A549 (cell line): ENCODE data around the gene LGMN. TPM values are rescaled to one million over a fixed set of nuclear protein-coding genes. Genes with fewer than 3 reads are reported as not detected.

ENCODE experiments used
- ATAC-seq, 2 experiments: fragments of 200-7000 bp in 1 of 2; fragments of >200 bp in 1 of 2; cut with Nextera tagmentation in 1 of 2; cut with Tn5 transposase in 1 of 2; 3 replicates each; pipeline versions ENCODE4 v1.8.0 to v1.9.1; 2018 to 2020; ENCODE audit warnings: mild to moderate bottlenecking in 1 of 2, moderate library complexity in 1 of 2
- CTCF ChIA-PET: fragments of 300-600 bp; sonication (Branson Sonifier 250); formaldehyde crosslinking; extraction: SDS; loops from one replicate; lab custom pipeline; 2021; ENCODE audit warnings: antibody characterized with exemption, inconsistent platforms; lab: Yijun Ruan, JAX
- POLR2A ChIA-PET: fragments of 350-600 bp; formaldehyde crosslinking; extraction: SDS; loops from one replicate; lab custom pipeline; 2021; ENCODE audit warnings: antibody characterized with exemption, inconsistent platforms; lab: Yijun Ruan, JAX
- DNase-seq, 2 experiments: peaks; one replicate each; pipeline versions ENCODE4 v3.0.0 to v3.0.0-alpha.2; 2011 to 2016; ENCODE audit warnings: low read depth in 1 of 2, low spot score in 1 of 2
- FAIRE-seq: peaks from 2 replicates; lab custom pipeline; 2011; peaks lifted over from hg19 to GRCh38; lab: Jason Lieb, UNC
- H3K27ac ChIP-seq, 2 experiments: fragments of >200 bp; sonication (Bioruptor Twin); formaldehyde crosslinking; 3 replicates each; pipeline ENCODE4 v1.5.1; 2016 to 2017
- H3K4me1 ChIP-seq: fragments of >200 bp; sonication (Bioruptor Twin); formaldehyde crosslinking; 3 replicates; pipeline ENCODE4 v1.6.1; 2016
- H3K4me2 ChIP-seq: fragments of >200 bp; sonication (Bioruptor Twin); formaldehyde crosslinking; 3 replicates; pipeline ENCODE4 v1.6.1; 2016
- H3K4me3 ChIP-seq: fragments of >200 bp; sonication (Bioruptor Twin); formaldehyde crosslinking; 3 replicates; pipeline ENCODE4 v1.5.1; 2016
- H3K9me3 ChIP-seq: fragments of >200 bp; sonication (Bioruptor Twin); formaldehyde crosslinking; 3 replicates; pipeline ENCODE4 v1.6.1; 2016
- CBX8 ChIP-seq: fragments of 200-600 bp; sonication (generic); IDR thresholded peaks from 2 replicates; pipeline ENCODE4 v1.6.1; 2016
- CEBPB ChIP-seq, 2 experiments: fragments of >200 bp in 1 of 2; sonication (Bioruptor Twin) in 1 of 2; formaldehyde crosslinking in 1 of 2; IDR thresholded peaks; 2 replicates each; pipeline ENCODE4 v1.6.1; 2012 to 2016
- FOSB ChIP-seq: fragments of 250-450 bp; sonication (Bioruptor Pico); IDR thresholded peaks from 2 replicates; pipeline ENCODE4 v1.5.0; 2020; ENCODE audit warnings: mild to moderate bottlenecking, moderate library complexity
- HDAC2 ChIP-seq: fragments of 200-600 bp; sonication (generic); IDR thresholded peaks from 2 replicates; pipeline ENCODE4 v1.6.1; 2016
- HOXB13 ChIP-seq: fragments of 250-450 bp; sonication (Bioruptor Pico); IDR thresholded peaks from 2 replicates; pipeline ENCODE4 v1.5.0; 2020; ENCODE audit warnings: low read depth, mild to moderate bottlenecking, moderate library complexity
- JUN ChIP-seq, 2 experiments: fragments of >200 bp; sonication (Bioruptor Twin); formaldehyde crosslinking; IDR thresholded peaks; 2 replicates in 1 of 2; 3 replicates in 1 of 2; pipeline ENCODE4 v1.6.1; 2016 to 2017
- JUNB ChIP-seq: fragments of >200 bp; sonication (Bioruptor Twin); formaldehyde crosslinking; IDR thresholded peaks from 2 replicates; pipeline ENCODE4 v1.6.1; 2016
- KDM1A ChIP-seq: fragments of 200-600 bp; sonication (generic); IDR thresholded peaks from 2 replicates; pipeline ENCODE4 v1.6.1; 2016; ENCODE audit warnings: low read depth, mild to moderate bottlenecking
- NFE2L2 ChIP-seq: fragments of 150-350 bp; conservative IDR thresholded peaks from 2 replicates; pipeline ENCODE4 v1.6.1; 2014; ENCODE audit warnings: low read length
- NR3C1 ChIP-seq: fragments of >200 bp; sonication (Bioruptor Twin); formaldehyde crosslinking; IDR thresholded peaks from 3 replicates; pipeline ENCODE4 v1.6.1; 2017
- POLR2AphosphoS2 ChIP-seq: conservative IDR thresholded peaks from 2 replicates; pipeline ENCODE4 v1.6.1; 2012; ENCODE audit warnings: low read length, improper control_type of control experiment, inconsistent platforms
- RFX5 ChIP-seq: fragments of 450-650 bp; IDR thresholded peaks from 2 replicates; pipeline ENCODE4 v1.7.1; 2014; ENCODE audit warnings: antibody characterized with exemption, mild to moderate bottlenecking, moderate library complexity
- SMC3 ChIP-seq: fragments of >200 bp; sonication (Bioruptor Twin); formaldehyde crosslinking; IDR thresholded peaks from 3 replicates; pipeline ENCODE4 v1.6.1; 2018; ENCODE audit warnings: inconsistent platforms
- ZFP36 ChIP-seq: fragments of 450-650 bp; IDR thresholded peaks from 2 replicates; pipeline ENCODE4 v1.6.1; 2014; ENCODE audit warnings: borderline replicate concordance; ENCODE audit not compliant: partially characterized antibody
- ZNF302 ChIP-seq: fragments of 250-450 bp; sonication (Bioruptor Pico); IDR thresholded peaks from 2 replicates; pipeline ENCODE4 v1.9.0; 2021; ENCODE audit warnings: inconsistent platforms, mild to moderate bottlenecking, moderate library complexity
- ZSCAN20 ChIP-seq: fragments of 250-450 bp; sonication (Bioruptor Pico); IDR thresholded peaks from 2 replicates; pipeline ENCODE4 v1.8.0; 2022; ENCODE audit warnings: mild to moderate bottlenecking, moderate library complexity
- WGBS: methylation state at CpG from one replicate; pipeline ENCODE4 v1.1.6; 2017; ENCODE audit errors: missing lambda C conversion rate; 5-methylcytosine and 5-hydroxymethylcytosine counted together
- polyA plus RNA-seq, 4 experiments: library from polyadenylated mRNA; depleted of rRNA in 3 of 4; stranded (reverse); fragments of >200 nt; fragmentation: RNase III in 1 of 4; extraction: RNeasy Plus Mini Kit Qiagen cat#74134 plus additional on column Dnase treatment in 1 of 4; gene quantifications; 2 replicates in 3 of 4; 3 replicates in 1 of 4; pipeline ENCODE4 v1.2.3, GENCODE V29; 2011 to 2017
- TF ChIP-seq, protein P1 (sequence below): fragments of 250-450 bp; sonication (Bioruptor Pico); IDR thresholded peaks from 2 replicates; pipeline ENCODE4 v1.5.0; 2021; ENCODE audit warnings: mild to moderate bottlenecking, moderate library complexity, borderline replicate concordance
- TF ChIP-seq, protein P2 (sequence below): fragments of 250-450 bp; sonication (Bioruptor Pico); IDR thresholded peaks from 2 replicates; pipeline ENCODE4 v1.5.0; 2020; ENCODE audit warnings: low read depth, mild to moderate bottlenecking, moderate library complexity
- TF ChIP-seq, protein P3 (sequence below): fragments of 200-600 bp; sonication (generic); IDR thresholded peaks from 2 replicates; pipeline ENCODE4 v1.6.1; 2016; ENCODE audit warnings: antibody characterized with exemption, mild to moderate bottlenecking, moderate library complexity
- TF ChIP-seq, protein P4 (sequence below): IDR thresholded peaks from 2 replicates; pipeline ENCODE4 v1.6.1; 2012
- TF ChIP-seq, protein P5 (sequence below): fragments of 150-350 bp; IDR thresholded peaks from 2 replicates; pipeline ENCODE4 v1.6.1; 2014; ENCODE audit warnings: low read depth, mild to moderate bottlenecking, low read length
- TF ChIP-seq, protein P6 (sequence below): IDR thresholded peaks from 2 replicates; pipeline ENCODE4 v1.6.1; 2012; ENCODE audit warnings: low read depth, borderline replicate concordance

LGMN gene
- polyA plus RNA-seq, 2 of the 4 experiments (the other 2 are of a cell fraction), result 70.4 to 106 TPM

DNA sequence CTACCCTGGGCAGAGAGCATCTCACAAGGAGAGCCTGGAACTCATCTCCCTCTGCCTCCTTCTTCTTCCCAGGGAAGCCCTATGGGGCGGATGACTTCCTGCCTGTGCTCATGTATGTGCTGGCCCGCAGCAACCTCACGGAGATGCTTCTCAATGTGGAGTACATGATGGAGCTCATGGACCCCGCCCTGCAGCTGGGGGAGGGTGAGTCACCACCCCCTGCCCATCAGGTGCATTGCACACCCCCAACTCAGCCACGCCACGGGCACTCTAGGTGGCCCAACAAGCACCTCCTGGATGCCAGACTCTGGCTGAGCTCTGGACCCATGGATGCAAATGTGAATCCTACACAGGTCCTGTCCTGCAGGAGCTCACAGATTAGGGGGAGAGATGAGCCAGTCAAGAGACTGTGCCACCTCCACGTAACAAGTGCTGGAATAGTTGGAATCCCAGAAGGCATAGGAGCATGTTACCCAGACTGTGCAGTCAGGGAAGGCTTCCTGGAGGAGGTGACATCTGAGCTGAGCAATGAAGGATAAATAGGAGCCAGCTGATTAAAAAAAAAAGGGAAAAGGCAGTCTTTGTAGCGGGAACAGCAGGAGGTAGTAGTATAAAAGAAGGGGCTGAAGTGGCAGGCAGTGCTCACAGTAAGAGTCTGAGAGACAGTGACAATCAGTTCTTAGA is 71.9 kb downstream of the LGMN start:
- peak; percentile 82 for TF ChIP-seq ZFP36
- no peak for TF ChIP-seq HOXB13
- ChIA-PET CTCF (interaction anchor here (0.6 to 2.2 kb wide), 4 partner anchors 10 to 52 kb away, joined by 3 to 8 read pairs (median 5); no protein-coding TSS in a partner anchor), POLR2A (no interaction called here)
- H3K9me3 ChIP-seq, result no peaks in the 10 kb centered on the region
- H3K4me3 ChIP-seq, result no peak overlapping the region
- no peaks in the 10 kb centered on the region for H3K4me1 ChIP-seq
- ATAC-seq, result no peak
- 91% methylated on average over 5 of the region's 8 CpGs for WGBS
- H3K27ac ChIP-seq, result no peak overlapping the region
- no peak for DNase-seq
- FAIRE-seq, result no peak
- no peak overlapping the region for H3K4me2 ChIP-seq

DNA sequence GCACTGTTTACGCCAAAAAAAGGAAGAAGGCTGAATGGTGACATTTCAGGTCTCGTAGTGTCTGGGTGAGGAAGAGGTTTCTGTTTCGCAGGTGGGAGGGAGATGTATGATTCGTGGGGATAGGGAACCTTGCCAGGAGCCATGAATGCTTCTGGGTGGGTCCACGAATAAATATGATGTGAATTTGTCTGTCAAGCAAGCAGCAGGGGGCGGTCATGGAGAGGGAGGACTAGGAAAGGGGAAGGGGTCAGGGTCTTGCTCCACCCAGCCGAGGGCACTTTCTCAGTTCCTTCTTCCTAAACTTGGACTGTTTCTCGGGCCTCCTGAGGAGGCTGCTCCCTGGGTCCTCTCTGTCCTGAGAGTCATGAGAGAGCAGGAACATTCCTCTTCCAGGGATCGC is 72.5 kb downstream of the LGMN start:
- ATAC-seq, result no peak
- no peaks in the 10 kb centered on the region for H3K4me1 ChIP-seq
- no peaks in the 10 kb centered on the region for H3K9me3 ChIP-seq
- TF ChIP-seq ZSCAN20 (CRISPR knock-in tag) (no peak), POLR2AphosphoS2 (no peak), KDM1A (no peak), NR3C1 (no peak), ZNF302 (no peak), CEBPB (IDR thresholded peaks at IDR 0.05) (no peak), NFE2L2 (no peak)
- TF ChIP-seq, protein P1, sequence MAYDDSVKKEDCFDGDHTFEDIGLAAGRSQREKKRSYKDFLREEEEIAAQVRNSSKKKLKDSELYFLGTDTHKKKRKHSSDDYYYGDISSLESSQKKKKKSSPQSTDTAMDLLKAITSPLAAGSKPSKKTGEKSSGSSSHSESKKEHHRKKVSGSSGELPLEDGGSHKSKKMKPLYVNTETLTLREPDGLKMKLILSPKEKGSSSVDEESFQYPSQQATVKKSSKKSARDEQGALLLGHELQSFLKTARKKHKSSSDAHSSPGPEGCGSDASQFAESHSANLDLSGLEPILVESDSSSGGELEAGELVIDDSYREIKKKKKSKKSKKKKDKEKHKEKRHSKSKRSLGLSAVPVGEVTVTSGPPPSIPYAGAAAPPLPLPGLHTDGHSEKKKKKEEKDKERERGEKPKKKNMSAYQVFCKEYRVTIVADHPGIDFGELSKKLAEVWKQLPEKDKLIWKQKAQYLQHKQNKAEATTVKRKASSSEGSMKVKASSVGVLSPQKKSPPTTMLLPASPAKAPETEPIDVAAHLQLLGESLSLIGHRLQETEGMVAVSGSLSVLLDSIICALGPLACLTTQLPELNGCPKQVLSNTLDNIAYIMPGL, result no peak
- TF ChIP-seq, protein P2, sequence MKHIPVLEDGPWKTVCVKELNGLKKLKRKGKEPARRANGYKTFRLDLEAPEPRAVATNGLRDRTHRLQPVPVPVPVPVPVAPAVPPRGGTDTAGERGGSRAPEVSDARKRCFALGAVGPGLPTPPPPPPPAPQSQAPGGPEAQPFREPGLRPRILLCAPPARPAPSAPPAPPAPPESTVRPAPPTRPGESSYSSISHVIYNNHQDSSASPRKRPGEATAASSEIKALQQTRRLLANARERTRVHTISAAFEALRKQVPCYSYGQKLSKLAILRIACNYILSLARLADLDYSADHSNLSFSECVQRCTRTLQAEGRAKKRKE, result no peak
- TF ChIP-seq, protein P3, sequence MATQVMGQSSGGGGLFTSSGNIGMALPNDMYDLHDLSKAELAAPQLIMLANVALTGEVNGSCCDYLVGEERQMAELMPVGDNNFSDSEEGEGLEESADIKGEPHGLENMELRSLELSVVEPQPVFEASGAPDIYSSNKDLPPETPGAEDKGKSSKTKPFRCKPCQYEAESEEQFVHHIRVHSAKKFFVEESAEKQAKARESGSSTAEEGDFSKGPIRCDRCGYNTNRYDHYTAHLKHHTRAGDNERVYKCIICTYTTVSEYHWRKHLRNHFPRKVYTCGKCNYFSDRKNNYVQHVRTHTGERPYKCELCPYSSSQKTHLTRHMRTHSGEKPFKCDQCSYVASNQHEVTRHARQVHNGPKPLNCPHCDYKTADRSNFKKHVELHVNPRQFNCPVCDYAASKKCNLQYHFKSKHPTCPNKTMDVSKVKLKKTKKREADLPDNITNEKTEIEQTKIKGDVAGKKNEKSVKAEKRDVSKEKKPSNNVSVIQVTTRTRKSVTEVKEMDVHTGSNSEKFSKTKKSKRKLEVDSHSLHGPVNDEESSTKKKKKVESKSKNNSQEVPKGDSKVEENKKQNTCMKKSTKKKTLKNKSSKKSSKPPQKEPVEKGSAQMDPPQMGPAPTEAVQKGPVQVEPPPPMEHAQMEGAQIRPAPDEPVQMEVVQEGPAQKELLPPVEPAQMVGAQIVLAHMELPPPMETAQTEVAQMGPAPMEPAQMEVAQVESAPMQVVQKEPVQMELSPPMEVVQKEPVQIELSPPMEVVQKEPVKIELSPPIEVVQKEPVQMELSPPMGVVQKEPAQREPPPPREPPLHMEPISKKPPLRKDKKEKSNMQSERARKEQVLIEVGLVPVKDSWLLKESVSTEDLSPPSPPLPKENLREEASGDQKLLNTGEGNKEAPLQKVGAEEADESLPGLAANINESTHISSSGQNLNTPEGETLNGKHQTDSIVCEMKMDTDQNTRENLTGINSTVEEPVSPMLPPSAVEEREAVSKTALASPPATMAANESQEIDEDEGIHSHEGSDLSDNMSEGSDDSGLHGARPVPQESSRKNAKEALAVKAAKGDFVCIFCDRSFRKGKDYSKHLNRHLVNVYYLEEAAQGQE, result no peak
- no peak overlapping the region for H3K27ac ChIP-seq
- DNase-seq, result no peak
- WGBS, result 65% methylated on average over 9 of the region's 9 CpGs
- no peak for FAIRE-seq
- no peak overlapping the region for H3K4me3 ChIP-seq
- POLR2A ChIA-PET, result no interaction called here
- H3K4me2 ChIP-seq, result no peak overlapping the region
- CTCF ChIA-PET, result interaction anchor here (1.4 to 2.2 kb wide), 3 partner anchors 11 to 68 kb away, joined by 4 to 8 read pairs (median 5); no protein-coding TSS in a partner anchor

DNA sequence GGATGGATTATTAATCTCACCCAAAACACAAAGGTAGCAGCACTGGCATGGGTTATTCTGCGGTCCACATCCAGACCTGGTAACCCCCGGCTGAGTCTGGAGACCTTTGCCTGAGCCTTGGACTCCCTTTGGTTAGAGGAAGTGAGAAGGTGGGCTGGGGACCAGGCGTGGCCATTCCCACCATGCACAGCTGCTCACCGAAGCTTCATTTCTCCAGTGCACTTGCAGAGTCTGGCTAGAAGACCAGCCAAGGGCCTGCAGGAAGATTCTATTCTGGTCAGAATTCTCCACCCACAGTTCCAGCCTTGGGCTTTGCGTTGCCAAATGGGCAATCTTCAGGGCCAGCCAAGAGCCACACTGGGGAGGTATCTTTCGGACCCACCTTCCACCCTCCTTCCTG is 73.0 kb downstream of the LGMN start:
- Histone ChIP-seq H3K4me2 (no peak overlapping the region), H3K9me3 (no peaks in the 10 kb centered on the region), H3K4me3 (no peak overlapping the region), H3K27ac (no peak overlapping the region), H3K4me1 (no peaks in the 10 kb centered on the region)
- ATAC-seq (no peak), FAIRE-seq (no peak), DNase-seq (no peak)
- ChIA-PET CTCF (interaction anchor here (0.9 to 3.1 kb wide), 4 partner anchors 11 to 72 kb away, joined by 3 to 21 read pairs (median 6); no protein-coding TSS in a partner anchor), POLR2A (no interaction called here)
- WGBS, result 97% methylated on average over 6 of the region's 6 CpGs
- no peak for TF ChIP-seq NR3C1
- TF ChIP-seq HDAC2, result no peak
- TF ChIP-seq ZNF302, result no peak
- TF ChIP-seq ZSCAN20 (CRISPR knock-in tag), result no peak
- TF ChIP-seq JUN (IDR thresholded peaks at IDR 0.05), result no peak
- TF ChIP-seq JUNB, result no peak
- TF ChIP-seq, protein P4, sequence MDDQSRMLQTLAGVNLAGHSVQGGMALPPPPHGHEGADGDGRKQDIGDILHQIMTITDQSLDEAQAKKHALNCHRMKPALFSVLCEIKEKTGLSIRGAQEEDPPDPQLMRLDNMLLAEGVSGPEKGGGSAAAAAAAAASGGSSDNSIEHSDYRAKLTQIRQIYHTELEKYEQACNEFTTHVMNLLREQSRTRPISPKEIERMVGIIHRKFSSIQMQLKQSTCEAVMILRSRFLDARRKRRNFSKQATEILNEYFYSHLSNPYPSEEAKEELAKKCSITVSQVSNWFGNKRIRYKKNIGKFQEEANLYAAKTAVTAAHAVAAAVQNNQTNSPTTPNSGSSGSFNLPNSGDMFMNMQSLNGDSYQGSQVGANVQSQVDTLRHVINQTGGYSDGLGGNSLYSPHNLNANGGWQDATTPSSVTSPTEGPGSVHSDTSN, result no peak
- no peak for TF ChIP-seq SMC3
- TF ChIP-seq FOSB (CRISPR knock-in tag), result no peak
- TF ChIP-seq, protein P5, sequence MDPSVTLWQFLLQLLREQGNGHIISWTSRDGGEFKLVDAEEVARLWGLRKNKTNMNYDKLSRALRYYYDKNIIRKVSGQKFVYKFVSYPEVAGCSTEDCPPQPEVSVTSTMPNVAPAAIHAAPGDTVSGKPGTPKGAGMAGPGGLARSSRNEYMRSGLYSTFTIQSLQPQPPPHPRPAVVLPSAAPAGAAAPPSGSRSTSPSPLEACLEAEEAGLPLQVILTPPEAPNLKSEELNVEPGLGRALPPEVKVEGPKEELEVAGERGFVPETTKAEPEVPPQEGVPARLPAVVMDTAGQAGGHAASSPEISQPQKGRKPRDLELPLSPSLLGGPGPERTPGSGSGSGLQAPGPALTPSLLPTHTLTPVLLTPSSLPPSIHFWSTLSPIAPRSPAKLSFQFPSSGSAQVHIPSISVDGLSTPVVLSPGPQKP, result no peak
- no peak for TF ChIP-seq RFX5
- no peak for TF ChIP-seq CBX8
- no peak for TF ChIP-seq ZFP36
- TF ChIP-seq, protein P1, result no peak
- TF ChIP-seq, protein P6, sequence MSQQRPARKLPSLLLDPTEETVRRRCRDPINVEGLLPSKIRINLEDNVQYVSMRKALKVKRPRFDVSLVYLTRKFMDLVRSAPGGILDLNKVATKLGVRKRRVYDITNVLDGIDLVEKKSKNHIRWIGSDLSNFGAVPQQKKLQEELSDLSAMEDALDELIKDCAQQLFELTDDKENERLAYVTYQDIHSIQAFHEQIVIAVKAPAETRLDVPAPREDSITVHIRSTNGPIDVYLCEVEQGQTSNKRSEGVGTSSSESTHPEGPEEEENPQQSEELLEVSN, result no peak
